Measurements from ENCODE around the gene TMEM114. TPM values are rescaled to one million over a fixed set of nuclear protein-coding genes. Genes with fewer than 3 reads are reported as not detected.

TMEM114 gene
- total and polyA plus RNA-seq, 8 donors: not detected

- Histone ChIP-seq H3K36me3 (no peaks in the 10 kb centered on the region), H3K27ac (no peak overlapping the region), H3K4me1 (peaks cover 0 to 16% (median 10%) of the 10 kb centered on the region in 4 donors), H3K27me3 (peaks cover 0 to 45% (median 0%) of the 10 kb centered on the region in 3 donors), H3K9me3 (no peaks in the 10 kb centered on the region), H3K4me3 (no peak overlapping the region)
- TF ChIP-seq CTCF (IDR thresholded peaks at IDR 0.05): no peak
- TF ChIP-seq POLR2AphosphoS5 (IDR thresholded peaks at IDR 0.05): no peak
- TF ChIP-seq EP300 (IDR thresholded peaks at IDR 0.05): no peak
- no peak for TF ChIP-seq POLR2A (IDR thresholded peaks at IDR 0.05)
- WGBS, 5 donors: 55 to 66% (median 59%) methylated on average over 22 to 35 of the region's 35 CpGs
- no peak for DNase-seq
- intact Hi-C loops (cut with DNase I; ENCODE audit: low total_unique reads): loop anchor here (10.0 kb wide), 1 partner anchor 315 kb away; the partner anchor contains the start of gene LITAFD
Observed at GRCh38 chr16:8569650-8570346, 20.5 kb downstream of the TMEM114 start.

- DNase-seq: no peak
- Histone ChIP-seq H3K4me3 (no peak overlapping the region), H3K9me3 (no peaks in the 10 kb centered on the region), H3K27me3 (peaks cover 0 to 37% (median 0%) of the 10 kb centered on the region in 3 donors), H3K36me3 (no peaks in the 10 kb centered on the region), H3K27ac (no peak overlapping the region), H3K4me1 (peaks cover 0 to 16% (median 10%) of the 10 kb centered on the region in 4 donors)
- 83 to 90% (median 87%) methylated on average over 6 of the region's 6 CpGs for WGBS, 5 donors
- intact Hi-C loops (cut with DNase I; ENCODE audit: low total_unique reads): loop anchor here (10.0 kb wide), 1 partner anchor 317 kb away; the partner anchor contains the start of gene LITAFD
- TF ChIP-seq POLR2A (IDR thresholded peaks at IDR 0.05) (no peak), CTCF (IDR thresholded peaks at IDR 0.05) (no peak), POLR2AphosphoS5 (IDR thresholded peaks at IDR 0.05) (no peak), EP300 (IDR thresholded peaks at IDR 0.05) (no peak)
Observed at GRCh38 chr16:8568231-8568617, 22.1 kb downstream of the TMEM114 start.

GRCh38 chr16:8567355-8568230 is 22.7 kb downstream of the TMEM114 start:
- intact Hi-C loops (cut with DNase I; ENCODE audit: low total_unique reads): loop anchor here (10.0 kb wide), 1 partner anchor 317 kb away; the partner anchor contains the start of gene LITAFD
- no peak overlapping the region for H3K4me3 ChIP-seq
- TF ChIP-seq CTCF (IDR thresholded peaks at IDR 0.05): peak in 6 of 7 experiments; percentile 48 to 99 (median 98)
- TF ChIP-seq POLR2AphosphoS5 (IDR thresholded peaks at IDR 0.05): peak in 1 of 3 donors; percentile 73
- TF ChIP-seq EP300 (IDR thresholded peaks at IDR 0.05): no peak

GRCh38 chr16:8565498-8565897 is 24.8 kb downstream of the TMEM114 start:
- peak in 1 of 2 donors; percentile 51 for DNase-seq
- Histone ChIP-seq H3K36me3 (no peaks in the 10 kb centered on the region), H3K27me3 (peaks cover 0 to 22% (median 0%) of the 10 kb centered on the region in 3 donors), H3K9me3 (no peaks in the 10 kb centered on the region), H3K27ac (no peak overlapping the region), H3K4me3 (no peak overlapping the region), H3K4me1 (peaks cover 0 to 15% (median 6%) of the 10 kb centered on the region in 4 donors)
- intact Hi-C loops (cut with DNase I; ENCODE audit: low total_unique reads): loop anchor here (10.0 kb wide), 1 partner anchor 319 kb away; the partner anchor contains the start of gene LITAFD
- TF ChIP-seq POLR2A (IDR thresholded peaks at IDR 0.05) (no peak), CTCF (IDR thresholded peaks at IDR 0.05) (no peak), POLR2AphosphoS5 (IDR thresholded peaks at IDR 0.05) (no peak), EP300 (IDR thresholded peaks at IDR 0.05) (no peak)
- 3 to 11% (median 6%) methylated on average over 10 of the region's 10 CpGs for WGBS, 5 donors

More at GRCh38 chr16:8567355-8568230, 22.7 kb downstream of the TMEM114 start:
- 12 to 20% (median 17%) methylated on average over 21 to 23 of the region's 23 CpGs for WGBS, 5 donors
- peaks cover 0 to 32% (median 0%) of the 10 kb centered on the region in 3 donors for H3K27me3 ChIP-seq
- H3K36me3 ChIP-seq: no peaks in the 10 kb centered on the region
- H3K27ac ChIP-seq: no peak overlapping the region
- peak; percentile 70 to 94 for DNase-seq
- no peaks in the 10 kb centered on the region for H3K9me3 ChIP-seq
- H3K4me1 ChIP-seq: peaks cover 0 to 16% (median 10%) of the 10 kb centered on the region in 4 donors

Measured in stomach (tissue), 9 donors.